8988T (cell line): Measurements from ENCODE around the gene MAD2L2.
A peak's percentile ranks its signal among the peaks of the same experiment; 100 is the strongest.

Experiments used
- DNase-seq: peaks from one replicate; pipeline ENCODE4 v3.0.0; 2011

Gene MAD2L2

DNA sequence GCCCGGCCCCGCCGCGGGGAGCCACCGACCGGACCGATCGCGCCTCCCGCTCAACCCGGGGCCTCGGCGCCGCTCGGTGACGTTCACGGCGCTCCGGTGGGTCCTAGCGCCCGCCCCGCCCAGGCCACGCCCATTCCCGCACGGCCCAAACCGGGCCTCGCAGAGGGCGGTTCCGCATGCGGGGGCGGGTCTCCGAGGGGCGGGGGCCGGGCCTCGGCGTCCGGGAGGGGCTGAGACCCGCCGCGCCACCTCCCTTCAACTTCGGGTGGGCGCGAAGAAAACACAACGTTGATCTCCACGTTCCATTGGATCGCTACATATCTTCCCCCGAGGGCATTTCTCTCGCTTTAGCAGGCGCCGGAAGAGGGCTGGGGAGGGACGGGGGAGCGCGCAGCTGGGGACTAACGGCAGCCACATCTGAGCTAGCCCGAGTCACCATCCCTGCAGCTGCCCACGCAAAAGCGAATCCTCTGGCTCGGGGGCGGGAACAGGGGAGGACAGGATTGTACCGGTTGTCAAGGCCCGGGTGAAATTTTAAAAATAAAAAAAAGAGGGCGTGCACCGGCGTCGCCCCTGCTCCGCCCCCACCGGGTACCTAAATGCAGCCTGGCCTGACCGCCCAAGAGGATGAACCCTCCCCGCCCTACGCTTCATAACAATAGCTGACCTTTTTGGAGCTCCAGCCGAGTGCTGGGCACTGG lies at the start of gene MAD2L2:
Gene MAD2L2, minus strand, starts transcription at position 78 of the 701 bp plus-strand sequence. CDS start 547 bp downstream, outside the sequence.
- peak; percentile 83 for DNase-seq

DNA sequence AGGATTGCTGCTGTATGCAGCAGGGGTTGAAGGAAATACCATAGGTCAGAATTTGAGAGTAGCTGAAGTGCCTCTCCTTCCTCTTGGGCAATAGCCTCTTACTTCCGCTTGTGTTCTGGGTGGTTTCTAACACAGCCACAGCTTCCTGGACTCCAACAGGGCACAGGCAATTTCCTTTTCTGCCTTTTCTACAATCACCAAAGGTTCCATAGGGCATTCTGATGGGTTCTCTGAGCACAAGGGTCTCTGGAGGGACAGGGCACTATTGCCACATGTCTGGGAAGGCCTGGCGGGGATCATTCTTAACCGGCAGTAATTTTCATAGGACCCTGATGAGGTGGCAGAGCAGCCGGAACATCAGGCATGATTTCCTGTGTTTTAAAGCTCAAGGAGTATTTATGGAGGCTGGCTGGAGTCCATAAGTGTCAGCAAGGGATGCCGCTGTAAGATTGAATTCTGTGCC lies 49.5 kb upstream of the MAD2L2 start:
- DNase-seq: no peak

DNA sequence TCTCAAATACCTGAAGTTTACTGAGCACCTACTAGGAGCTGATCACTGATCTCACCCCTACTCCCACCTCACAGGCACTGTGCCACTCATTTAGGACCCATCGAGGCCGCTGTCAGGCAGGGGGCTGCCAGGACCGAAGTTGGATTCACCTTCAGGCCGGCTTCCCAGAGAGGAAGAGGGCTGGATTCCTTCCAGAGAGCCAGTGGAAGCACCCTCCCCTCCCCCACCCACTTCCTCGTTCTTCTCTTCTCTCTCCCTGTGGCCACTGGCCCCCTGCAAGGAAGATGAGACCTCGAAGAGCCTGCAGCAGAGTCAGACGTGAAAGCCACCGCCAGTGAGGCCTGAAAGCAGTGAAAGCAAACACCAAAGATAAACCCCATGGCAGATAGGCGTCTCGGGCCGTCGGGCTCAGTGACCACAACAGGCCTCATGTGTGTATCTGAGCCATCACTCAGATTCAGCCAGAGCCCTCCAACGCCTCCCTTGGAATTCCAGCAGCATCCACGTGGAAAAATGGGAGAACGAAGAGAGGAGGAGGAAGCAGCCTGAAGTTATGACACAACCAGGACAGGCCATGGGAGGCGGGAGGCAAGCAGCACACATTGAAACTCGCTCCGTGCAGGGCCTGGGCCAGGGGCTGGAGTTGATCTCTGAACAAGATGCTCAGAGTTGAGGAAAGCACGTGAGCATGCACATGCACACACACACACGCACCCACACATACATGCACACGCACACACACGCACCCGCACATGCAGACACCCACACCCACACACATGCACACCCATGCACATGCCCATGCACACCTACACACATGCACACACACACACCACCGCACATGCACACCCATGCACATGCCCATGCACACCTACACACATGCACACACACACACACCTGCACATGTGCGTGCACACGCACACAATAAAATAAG lies 48.8 kb upstream of the MAD2L2 start:
- no peak for DNase-seq

DNA sequence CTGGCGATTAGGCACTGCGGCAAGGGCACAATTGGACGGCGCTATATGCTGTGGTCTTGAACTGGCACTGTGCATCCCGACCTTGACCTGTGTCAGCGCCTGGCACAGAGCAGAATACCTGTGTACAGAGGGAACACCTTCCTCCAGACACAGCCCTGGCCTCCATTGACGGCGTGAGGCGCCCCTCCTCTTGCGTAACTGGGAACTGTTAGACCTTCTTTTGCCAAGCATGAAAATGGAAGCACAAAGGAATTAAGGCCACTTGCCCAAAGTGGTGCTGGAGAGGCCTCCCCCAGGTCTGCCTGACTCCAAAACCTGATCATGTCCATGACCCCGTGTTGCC lies 48.2 kb upstream of the MAD2L2 start:
- DNase-seq: no peak

DNA sequence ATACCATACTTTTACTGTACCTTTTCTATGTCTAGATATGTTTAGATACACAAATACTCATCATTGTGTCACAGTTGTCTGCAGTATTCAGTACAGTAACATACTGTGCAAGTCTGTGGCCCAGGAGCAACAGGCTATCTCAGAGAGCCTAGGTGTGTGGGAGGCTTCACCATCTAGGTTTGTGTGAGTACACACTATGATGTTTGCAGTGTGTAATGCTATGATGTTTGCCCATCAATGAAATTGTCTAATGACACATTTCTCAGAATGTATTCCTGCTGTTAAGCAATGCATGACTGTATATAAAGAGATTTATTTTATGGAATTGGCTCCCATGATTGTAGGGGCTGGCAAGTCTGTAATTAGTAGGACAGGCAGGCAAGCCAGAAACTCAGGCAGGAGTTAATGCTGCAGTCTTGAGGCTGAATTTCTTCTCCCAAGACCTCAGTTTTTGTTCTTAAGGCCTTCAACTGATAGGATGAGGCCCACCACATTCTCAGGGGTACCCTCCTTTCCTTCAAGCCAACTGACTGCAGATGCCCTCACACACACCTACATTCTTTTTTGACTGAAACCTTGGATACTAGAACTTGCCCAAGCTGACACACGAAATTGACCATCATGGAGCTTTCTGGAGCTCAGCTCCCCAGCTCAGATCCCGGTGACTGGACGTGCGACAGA lies 47.3 kb upstream of the MAD2L2 start:
- DNase-seq: no peak

DNA sequence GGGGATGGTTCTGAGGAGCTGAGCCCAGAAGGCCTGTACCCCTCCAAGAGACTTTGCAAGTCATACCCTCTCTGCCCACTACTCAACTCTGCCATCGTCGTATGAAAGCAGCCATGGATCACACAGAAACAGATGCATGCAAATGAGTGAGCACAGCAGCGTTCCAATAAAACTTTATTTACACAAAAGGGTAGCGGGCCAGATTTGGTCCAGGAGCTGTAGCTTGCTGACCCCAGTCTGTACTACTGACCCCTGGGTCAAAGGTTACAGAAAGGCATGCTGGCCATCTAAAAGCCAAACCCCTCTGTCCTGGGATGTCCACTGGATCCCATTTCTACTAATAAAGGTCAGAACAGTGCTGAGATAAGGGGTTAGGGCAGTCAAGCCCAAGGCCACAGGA lies 46.2 kb upstream of the MAD2L2 start:
- no peak for DNase-seq

DNA sequence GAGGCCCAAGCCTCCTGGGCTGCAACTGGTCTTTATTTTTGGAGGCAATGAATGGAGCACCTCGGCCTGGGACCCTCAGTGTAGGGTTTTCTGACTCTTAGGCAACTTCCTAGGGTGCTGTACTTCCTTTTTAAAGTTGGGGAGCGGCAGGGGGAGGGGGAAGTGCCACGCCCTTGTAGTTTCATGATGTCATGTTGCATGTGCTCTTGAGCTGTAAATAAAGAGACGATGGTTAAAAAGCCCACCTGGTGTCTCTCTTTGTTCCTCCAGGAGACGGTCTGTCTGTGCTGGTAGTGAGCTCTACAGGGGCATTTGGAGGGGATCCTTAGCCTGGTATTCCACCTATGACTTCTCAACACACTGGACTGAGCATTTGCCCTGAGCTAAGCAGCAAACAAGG lies 44.7 kb upstream of the MAD2L2 start:
- DNase-seq: no peak

DNA sequence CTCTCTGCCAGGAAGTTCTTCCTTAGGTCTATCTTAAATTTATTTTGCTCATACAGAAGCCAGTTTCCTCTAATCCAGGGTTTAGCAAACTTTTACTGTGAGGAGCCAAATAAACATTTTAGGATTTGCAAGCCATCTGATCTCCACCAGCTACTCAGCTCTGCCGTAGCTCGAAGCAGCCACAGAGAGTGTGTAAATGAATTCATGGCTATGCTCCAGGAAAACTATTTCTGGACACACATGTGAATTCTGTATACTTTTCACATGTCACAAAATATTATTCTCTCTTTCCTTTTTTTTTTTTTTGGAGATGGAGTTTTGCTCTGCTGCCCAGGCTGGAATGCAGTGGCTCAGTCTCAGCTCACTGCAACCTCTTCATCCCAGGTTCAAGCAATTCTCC lies 41.6 kb upstream of the MAD2L2 start:
- DNase-seq: no peak

DNA sequence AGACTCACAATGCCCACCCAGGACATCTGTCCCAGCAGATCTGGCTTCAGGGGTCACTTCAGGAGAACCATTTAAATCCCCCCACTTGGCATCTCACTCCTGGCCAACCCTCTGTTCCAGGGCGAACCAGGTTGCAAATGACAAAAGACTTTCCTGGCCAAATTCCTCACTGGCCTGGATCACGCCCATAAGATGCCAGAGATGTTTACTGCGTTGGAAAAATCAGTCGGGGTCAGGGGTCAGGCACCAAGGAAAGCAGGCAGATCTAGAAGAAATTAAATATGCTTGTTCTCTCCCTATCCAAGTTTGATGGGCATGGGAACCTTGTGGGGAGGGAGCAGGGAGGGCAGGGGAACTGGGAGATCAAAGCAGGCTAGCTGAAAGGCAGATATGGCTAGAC lies 40.4 kb upstream of the MAD2L2 start:
- DNase-seq: no peak

DNA sequence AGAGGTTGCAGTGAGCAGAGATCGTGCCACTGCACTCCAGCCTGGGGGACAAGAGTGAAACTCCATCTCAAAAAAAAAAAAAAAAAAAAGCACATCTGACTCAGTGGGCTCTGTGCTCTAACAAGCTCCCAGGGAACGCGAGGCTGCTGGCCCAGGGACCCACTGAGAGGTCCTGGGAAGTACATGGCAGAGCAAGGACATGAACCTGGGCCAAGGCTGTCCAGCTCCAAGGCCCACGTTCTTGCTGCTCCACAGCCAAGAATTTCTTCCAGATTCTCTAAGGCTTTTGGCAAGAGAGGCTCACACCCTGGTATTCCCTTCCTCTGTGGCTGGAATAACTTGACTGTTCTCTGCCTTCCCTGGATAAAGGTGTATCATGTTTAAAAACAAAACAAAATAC lies 39.6 kb upstream of the MAD2L2 start:
- no peak for DNase-seq

DNA sequence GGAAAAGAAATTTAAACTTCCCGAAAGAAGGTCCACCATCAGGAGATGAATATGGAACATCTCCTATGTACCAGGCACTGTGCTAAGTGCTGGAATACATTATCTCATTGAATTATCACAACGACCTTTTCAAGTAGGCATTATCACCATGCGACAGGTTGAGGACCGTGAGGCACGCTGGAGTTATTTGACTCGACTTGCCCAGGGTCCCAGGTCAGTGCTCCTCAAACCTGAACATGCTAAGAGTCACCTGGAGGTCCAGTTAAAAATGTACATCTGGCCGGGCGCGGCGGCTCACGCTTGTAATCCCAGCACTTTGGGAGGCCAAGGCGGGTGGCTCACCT lies 39.1 kb upstream of the MAD2L2 start:
- DNase-seq: no peak

DNA sequence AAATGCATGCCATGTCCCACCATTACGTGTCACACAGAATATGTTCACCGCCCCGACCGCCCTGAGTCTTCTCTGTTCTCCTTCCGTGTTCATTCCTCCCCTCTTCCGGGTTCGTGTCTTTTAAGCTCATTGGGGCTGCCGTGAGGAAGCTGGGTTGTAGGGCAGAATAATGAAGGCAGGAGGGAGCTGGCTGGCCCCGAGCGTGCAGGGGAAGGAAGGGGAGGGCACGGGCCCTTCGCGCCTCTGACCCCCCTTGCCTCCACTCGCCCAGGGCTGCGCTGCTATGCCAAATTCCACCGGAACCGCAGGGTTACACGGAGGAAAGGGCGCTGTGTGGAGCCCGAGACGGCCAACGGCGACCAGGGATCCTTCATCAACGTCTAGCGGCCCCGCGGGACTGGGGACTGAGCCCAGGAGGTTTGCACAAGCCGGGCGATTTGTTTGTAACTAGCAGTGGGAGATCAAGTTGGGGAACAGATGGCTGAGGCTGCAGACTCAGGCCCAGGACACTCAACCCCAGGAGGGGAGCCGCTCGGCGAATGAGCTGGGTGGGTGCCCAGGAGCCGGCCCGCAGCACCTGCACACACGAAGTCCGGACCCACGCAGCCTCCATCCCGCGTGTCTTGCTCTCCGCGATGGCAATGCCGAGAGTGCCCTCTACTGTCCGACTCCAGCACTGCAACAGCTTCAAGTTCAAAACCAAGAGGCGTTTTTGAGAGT lies 38.5 kb upstream of the MAD2L2 start:
- no peak for DNase-seq

DNA sequence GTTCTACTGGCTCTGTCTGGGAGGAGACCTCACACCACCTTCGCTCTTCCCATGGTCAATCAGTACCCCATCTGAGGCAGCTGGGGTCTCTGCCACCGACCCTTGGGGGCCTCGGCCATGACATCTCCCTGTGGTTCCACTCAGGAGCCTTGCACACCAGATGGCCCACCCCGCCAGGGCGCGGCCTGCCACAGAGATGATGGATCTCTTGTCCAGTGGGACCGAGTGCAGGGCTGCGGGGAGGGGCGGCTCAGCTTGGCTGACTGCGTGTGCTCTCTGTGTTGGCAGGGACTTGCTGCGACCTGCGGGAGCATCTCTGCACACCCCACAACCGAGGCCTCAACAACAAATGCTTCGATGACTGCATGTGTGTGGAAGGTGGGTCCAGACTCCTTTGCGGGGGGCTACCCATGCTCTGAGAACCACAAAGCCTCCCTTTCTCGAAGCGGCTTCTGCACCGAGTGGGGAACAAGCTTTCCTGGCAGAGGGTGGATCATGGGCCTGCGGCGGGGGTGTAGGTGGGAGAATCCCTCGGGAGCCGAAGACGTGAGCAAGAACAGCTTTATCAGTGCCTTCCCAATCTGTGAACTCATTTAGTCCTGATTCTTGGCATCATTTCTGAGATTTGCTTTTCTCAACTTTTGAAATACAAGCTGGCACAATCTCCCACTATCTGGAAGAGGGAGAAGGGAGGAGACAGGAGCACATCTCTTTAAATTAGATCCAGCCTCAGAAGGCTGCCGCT lies 34.1 kb upstream of the MAD2L2 start:
- DNase-seq: no peak

DNA sequence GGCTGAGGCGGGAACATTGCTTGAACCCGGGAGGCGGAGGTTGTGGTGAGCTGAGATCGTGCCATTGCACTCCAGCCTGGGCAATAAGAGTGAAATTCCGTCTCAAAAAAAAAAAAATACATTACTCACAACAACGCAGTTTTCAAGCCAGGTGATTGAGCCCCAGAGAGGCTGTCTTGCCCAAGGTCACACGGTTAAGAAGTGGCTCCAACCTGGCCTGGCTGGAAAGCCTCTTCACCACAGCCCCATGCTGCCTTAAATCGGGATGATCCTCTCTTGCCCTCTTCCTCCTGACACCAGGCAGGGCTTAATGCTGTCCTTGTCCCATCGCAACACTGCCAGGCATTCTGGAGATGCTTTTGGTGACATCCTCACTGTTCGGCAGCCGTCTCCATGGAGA lies 32.1 kb upstream of the MAD2L2 start:
- DNase-seq: no peak

DNA sequence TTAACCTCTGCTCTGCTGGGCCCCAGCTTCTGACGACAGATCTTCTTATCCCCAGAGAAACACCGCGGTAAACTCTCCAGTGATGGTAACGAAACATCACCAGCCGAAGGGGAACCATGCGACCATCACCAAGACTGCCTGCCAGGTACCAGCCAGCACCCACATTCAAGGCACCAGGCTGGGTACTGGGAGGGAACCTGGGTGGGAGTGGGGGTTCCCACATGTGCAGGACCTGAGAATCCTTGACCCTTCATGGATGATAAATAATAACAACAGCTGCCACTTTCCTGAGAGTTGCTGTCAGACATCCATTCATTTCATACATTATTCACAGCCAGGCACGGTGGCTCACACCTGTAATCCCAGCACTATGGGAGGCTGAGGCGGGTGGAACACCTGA lies 31.3 kb upstream of the MAD2L2 start:
- DNase-seq: no peak

DNA sequence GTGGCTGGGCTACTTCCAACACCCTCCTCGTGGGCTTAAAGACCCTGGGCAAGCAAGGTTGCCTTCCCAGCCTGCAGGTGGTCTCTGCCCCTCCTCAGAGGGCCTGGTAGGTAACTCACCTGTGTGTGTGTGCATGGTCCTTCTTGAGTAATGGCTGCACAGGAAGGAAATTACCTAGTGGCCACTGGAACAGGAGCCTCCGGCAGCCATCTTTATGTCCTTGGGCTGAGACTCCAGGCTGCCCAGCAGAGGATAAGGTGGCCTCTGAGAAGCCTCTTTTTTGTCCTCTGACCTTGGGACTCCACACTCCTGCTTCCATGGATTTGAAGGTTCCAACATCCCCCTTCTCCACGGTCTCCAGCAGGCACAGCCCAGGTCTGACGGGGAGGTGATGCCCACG lies 30.5 kb upstream of the MAD2L2 start:
- DNase-seq: no peak

DNA sequence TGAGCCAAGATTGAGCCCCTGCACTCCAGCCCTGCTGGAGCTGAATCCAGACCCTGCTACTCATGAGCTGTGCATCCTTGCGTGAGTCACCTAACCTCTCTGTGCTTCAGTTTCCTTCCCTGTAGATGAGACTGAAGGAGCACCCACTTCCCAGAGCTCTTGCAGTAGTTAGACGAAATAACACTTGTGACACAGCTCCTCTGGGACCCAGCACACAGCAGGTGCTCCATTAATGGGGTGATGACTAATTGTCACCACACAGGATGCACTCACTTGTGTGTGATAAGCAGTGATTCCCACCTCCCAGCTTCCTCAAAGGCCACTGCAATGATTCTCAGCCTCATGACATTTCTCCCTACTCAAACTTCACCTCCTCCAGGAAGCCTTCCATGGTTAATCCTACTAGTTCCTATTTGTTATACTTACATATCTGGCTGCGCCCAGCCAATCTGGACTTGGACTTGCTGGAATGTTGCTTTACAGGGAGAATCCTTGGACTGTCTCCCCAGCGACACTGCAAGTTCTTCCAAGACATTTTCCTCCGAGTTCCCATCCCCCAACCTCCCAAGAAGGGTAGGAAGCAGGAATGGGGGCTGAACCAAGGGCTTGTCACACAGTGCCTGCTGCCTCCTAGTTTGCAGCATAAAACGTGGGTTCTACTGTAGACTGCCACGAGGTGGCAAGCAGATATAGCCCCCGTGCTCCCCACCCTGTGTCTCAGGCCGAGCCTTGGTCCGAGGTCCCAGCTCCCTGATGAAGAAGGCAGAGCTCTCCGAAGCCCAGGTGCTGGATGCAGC lies 27.8 kb upstream of the MAD2L2 start:
- DNase-seq: no peak

DNA sequence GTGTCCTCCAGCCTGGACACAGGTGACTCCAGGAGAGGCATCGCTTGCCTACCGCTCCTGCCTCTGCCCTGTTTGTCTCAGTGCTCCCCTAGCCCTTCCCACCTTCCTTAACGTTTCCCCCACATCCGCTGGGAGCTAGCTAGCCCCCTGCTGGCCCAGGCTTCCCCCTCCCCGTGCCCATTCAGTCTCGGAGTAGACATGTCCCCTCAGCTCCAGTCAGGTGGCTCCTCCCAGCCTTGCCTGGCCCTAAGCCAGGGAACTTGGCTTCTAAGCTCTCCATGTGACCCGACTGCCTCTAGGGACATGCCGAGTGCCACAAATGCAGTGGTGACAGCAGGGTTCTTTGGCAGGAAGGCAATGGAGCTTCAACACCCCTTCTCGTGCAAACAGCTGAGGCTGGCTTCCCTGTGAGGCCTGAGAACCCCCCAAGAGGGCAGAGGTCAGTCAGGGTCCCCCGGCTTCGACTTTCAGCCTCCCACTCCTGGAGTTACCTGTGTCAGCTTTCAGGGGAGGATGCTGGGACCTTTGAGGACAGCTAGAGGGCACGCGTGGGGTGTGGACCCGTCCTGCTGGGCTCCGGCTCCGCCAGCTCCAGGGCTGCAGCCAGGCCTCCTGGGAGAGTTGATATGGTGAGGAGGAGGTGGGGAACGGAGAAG lies 26.8 kb upstream of the MAD2L2 start:
- no peak for DNase-seq

DNA sequence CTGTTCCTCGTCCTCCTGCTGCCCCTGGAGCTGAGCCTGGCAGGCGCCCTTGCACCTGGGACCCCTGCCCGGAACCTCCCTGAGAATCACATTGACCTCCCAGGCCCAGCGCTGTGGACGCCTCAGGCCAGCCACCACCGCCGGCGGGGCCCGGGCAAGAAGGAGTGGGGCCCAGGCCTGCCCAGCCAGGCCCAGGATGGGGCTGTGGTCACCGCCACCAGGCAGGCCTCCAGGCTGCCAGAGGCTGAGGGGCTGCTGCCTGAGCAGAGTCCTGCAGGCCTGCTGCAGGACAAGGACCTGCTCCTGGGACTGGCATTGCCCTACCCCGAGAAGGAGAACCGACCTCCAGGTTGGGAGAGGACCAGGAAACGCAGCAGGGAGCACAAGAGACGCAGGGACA lies 25.3 kb upstream of the MAD2L2 start:
- no peak for DNase-seq

DNA sequence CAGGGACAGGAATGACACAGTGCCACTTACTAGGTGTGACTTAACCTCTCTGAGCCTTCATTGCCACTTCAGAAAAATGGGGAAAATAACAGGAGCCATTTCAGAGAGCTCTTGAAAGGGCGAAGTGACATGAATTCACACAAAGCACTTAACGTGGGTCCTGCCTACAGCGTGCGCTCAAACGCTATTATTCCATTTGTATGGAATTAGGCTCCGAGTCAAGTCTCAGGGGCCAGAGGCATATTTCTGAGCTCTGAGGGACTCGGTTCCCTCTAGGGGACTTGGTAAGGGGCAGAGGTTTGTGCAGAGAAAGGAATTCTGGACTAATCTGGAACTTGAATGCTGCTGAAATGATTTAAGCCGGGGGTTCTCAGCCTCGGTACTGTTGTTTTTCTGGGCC lies 24.6 kb upstream of the MAD2L2 start:
- DNase-seq: no peak
